HG03135 (cell line): Measurements from ENCODE around the gene PRODH.
"Not testable (repeated sequence)": the region's sequence is repeated elsewhere in the genome, so short reads cannot be mapped to it uniquely, and the experiment has no call there.

Experiments used
- ATAC-seq: cut with Tn5 transposase; IDR thresholded peaks from one replicate; pipeline ENCODE4 v1.9.1; 2021; ENCODE audit warnings: mild to moderate bottlenecking, moderate library complexity; ENCODE audit not compliant: unreplicated experiment

The PRODH gene

GRCh38 chr22:18935889-18936529, at the start of gene PRODH:
Gene PRODH, minus strand, starts transcription at chr22:18936293. Its CDS starts 6 bp downstream, at chr22:18936287.
- no peak for ATAC-seq

GRCh38 chr22:18985780-18986179, 49.7 kb upstream of the PRODH start:
- ATAC-seq, result no peak

GRCh38 chr22:18984564-18984963, 48.5 kb upstream of the PRODH start:
- no peak for ATAC-seq

GRCh38 chr22:18983120-18983651, 47.1 kb upstream of the PRODH start:
- no peak for ATAC-seq

- ATAC-seq, result no peak
Observed at GRCh38 chr22:18980829-18981228, 44.7 kb upstream of the PRODH start.

- no peak for ATAC-seq
Observed at GRCh38 chr22:18979957-18980356, 43.9 kb upstream of the PRODH start.

GRCh38 chr22:18978506-18978905, 42.4 kb upstream of the PRODH start:
- ATAC-seq, result no peak

- no peak for ATAC-seq
Observed at GRCh38 chr22:18977824-18978425, 41.8 kb upstream of the PRODH start.

GRCh38 chr22:18976197-18976751, 40.2 kb upstream of the PRODH start:
- no peak for ATAC-seq

- no peak for ATAC-seq
Observed at GRCh38 chr22:18975434-18976196, 39.5 kb upstream of the PRODH start.

- no peak for ATAC-seq
Observed at GRCh38 chr22:18974477-18975180, 38.5 kb upstream of the PRODH start.

GRCh38 chr22:18973264-18974031, 37.4 kb upstream of the PRODH start:
- ATAC-seq, result no peak

- not testable (repeated sequence) for ATAC-seq
Observed at GRCh38 chr22:18972591-18972990, 36.5 kb upstream of the PRODH start.

GRCh38 chr22:18972029-18972428, 35.9 kb upstream of the PRODH start:
- not testable (repeated sequence) for ATAC-seq

GRCh38 chr22:18971321-18971751, 35.2 kb upstream of the PRODH start:
- ATAC-seq, result no peak

- ATAC-seq, result no peak
Observed at GRCh38 chr22:18970948-18971315, 34.8 kb upstream of the PRODH start.

- no peak for ATAC-seq
Observed at GRCh38 chr22:18970176-18970947, 34.3 kb upstream of the PRODH start.

GRCh38 chr22:18969158-18969942, 33.3 kb upstream of the PRODH start:
- ATAC-seq, result not testable (repeated sequence)
